ENCODE results near the gene MZT2A.
"Not testable (repeated sequence)": the region's sequence is repeated elsewhere in the genome, so short reads cannot be mapped to it uniquely, and the experiment has no call there.

- not testable (repeated sequence) for TF ChIP-seq CTCF, POLR2A (IDR thresholded peaks at IDR 0.05)
Measured at GRCh38 chr2:131529864-131530445, 37.8 kb upstream of the MZT2A start.
